ENCODE data around the gene DCAF15.

DCAF15 gene, protein sequence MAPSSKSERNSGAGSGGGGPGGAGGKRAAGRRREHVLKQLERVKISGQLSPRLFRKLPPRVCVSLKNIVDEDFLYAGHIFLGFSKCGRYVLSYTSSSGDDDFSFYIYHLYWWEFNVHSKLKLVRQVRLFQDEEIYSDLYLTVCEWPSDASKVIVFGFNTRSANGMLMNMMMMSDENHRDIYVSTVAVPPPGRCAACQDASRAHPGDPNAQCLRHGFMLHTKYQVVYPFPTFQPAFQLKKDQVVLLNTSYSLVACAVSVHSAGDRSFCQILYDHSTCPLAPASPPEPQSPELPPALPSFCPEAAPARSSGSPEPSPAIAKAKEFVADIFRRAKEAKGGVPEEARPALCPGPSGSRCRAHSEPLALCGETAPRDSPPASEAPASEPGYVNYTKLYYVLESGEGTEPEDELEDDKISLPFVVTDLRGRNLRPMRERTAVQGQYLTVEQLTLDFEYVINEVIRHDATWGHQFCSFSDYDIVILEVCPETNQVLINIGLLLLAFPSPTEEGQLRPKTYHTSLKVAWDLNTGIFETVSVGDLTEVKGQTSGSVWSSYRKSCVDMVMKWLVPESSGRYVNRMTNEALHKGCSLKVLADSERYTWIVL

DNA sequence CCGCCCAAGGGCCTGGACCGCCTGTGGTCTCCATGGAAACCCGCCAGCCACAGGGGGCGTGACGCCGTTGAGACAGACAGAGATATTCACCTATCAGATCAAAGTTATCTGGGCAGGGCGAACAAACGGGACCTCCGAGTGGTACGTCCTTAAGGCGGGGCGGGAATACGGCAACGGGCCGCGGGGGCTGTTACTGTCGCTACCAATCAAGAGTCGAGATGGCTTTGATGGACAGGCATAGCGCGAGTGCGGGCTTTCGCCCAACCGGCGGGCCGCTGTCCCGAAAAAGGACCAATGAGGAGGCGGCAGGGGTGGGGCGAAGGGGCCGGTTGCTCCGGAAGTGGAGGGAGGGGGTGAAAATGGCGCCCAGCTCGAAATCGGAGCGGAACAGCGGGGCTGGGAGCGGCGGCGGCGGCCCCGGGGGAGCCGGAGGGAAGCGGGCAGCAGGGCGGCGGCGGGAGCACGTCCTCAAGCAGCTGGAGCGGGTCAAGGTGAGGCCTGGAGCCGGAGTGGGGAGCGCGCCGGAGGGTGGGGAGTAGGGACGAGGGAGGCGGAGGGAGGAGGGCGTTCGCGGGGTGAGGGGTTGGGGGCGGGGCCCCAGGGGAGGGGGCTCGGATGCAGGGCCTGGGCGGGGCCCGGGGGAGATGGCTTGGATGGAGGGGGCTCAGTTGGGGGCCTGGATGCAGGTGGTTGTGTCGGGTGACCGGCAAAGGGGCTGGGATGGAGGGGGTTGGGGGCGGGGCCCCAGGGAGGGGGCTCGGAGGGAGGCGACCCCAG lies at the start of gene DCAF15:
TSS of gene DCAF15 (plus strand) at position 356 of the 777 bp plus-strand sequence. CDS start at position 360, 4 bp downstream.
- H3K4me3 ChIP-seq (ENCODE audit: low read depth, low read length) = peak within 1 kb of the TSS; percentile 83
- TF ChIP-seq, protein P1, sequence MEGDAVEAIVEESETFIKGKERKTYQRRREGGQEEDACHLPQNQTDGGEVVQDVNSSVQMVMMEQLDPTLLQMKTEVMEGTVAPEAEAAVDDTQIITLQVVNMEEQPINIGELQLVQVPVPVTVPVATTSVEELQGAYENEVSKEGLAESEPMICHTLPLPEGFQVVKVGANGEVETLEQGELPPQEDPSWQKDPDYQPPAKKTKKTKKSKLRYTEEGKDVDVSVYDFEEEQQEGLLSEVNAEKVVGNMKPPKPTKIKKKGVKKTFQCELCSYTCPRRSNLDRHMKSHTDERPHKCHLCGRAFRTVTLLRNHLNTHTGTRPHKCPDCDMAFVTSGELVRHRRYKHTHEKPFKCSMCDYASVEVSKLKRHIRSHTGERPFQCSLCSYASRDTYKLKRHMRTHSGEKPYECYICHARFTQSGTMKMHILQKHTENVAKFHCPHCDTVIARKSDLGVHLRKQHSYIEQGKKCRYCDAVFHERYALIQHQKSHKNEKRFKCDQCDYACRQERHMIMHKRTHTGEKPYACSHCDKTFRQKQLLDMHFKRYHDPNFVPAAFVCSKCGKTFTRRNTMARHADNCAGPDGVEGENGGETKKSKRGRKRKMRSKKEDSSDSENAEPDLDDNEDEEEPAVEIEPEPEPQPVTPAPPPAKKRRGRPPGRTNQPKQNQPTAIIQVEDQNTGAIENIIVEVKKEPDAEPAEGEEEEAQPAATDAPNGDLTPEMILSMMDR (IDR thresholded peaks at IDR 0.05; ENCODE audit: borderline replicate concordance, insufficient read depth, low read depth, low read length) = no peak

DNA sequence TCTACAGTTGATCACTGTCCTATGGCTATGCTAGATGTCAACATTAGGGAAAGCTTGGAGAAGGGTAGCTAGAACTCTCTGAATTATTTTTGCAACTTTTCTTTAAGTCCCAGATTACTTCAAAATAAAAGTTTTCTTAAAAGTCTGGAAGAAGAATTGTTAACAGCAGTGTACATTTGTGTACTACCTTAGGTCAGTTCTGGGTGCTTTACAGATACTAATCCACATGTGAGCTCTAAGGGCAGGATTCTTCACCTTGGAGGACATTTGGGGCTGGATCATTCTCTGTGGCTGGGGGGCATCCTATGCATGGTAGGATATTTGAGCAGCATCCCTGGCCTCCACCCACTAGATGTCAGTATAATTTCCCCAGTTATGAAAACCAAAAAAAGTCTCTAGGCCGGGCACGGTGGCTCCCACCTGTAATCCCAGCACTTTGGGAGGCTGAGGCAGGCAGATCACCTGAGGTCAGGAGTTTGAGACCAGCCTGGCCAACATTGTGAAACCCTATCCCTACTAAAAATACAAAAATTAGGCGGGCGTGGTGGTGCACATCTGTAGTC lies 49.2 kb upstream of the DCAF15 start:
- H3K4me3 ChIP-seq (ENCODE audit: low read depth, low read length) = no peak overlapping the region

DNA sequence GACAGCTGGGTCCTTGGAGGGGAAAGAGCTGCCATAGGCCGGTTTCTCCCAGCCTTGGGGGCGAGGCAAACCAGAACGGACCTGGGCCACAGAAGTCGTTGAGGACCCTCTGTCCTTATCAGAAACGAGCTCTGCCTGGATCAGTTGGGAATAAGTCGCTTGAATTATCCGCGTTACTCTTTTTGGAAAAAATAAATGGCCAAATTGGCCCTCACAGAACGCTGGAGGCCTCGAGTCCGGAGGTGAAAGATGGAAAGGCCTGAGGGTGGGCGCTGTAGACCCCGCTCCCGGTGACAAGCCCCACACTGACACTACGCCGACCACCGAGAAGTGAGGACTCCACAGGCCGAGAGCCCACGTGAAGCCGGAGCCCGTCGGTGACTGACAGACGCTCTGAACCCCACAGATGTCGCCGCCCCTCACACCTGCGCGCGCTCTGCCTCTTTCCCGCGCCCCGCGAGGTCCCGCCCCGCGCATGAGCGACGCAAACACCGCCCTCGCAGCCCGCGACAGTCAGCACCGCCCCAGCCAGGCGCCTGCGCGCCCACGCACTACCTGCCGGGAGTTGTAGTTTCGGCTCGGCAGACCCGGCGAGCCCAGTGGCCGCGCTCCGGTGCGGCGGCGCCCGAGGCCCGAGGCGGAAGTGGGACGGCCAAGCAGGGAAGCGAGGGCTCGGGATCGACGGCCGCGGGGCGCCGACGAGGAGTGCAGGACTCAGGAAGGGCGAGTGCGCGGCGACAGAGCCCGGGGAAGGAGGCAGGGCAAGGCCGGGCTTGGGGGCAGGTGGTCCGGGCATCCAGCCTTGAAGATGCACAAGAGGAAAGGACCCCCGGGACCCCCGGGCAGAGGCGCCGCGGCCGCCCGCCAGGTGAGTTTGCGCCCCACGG lies 46.4 kb upstream of the DCAF15 start, which contains the start of the genes BRME1 and CC2D1A:
TSS of gene BRME1 (minus strand) at position 484 of the 887 bp plus-strand sequence. CDS start 1,225 bp downstream, outside the sequence.
TSS of gene CC2D1A (plus strand) at position 568 of the 887 bp plus-strand sequence. CDS start at position 809, 241 bp downstream.
- TF ChIP-seq, protein P1 (IDR thresholded peaks at IDR 0.05; ENCODE audit: borderline replicate concordance, insufficient read depth, low read depth, low read length) = no peak
- H3K4me3 ChIP-seq (ENCODE audit: low read depth, low read length) = peak within 1 kb of the TSS; percentile 96

More for the DNA sequence above, 49.2 kb upstream of the DCAF15 start:
- TF ChIP-seq, protein P1 (IDR thresholded peaks at IDR 0.05; ENCODE audit: borderline replicate concordance, insufficient read depth, low read depth, low read length) = peak; percentile 27; the same call in 1 of the 2 replicates

DNA sequence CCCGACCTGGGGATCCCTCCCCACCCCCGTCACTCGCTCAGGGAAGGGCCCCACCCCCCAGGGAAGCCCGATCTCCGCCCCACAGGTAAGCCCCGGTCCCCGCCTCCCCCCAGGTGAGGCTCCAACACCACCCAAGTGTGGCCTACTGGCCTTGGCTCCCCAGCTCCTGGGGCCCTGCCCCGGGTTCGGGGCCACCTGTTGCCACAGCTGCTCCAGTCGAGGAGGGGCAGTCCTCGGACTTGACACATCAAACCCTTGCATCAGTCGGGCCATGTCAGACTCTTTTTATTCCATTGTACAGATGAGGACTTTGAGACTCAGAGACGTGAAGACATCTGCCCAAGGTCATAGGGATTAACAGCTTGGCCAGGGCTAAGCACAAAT lies 45.8 kb upstream of the DCAF15 start:
- TF ChIP-seq, protein P1 (IDR thresholded peaks at IDR 0.05; ENCODE audit: borderline replicate concordance, insufficient read depth, low read depth, low read length) = no peak
- H3K4me3 ChIP-seq (ENCODE audit: low read depth, low read length) = peak overlapping the region; percentile 96

DNA sequence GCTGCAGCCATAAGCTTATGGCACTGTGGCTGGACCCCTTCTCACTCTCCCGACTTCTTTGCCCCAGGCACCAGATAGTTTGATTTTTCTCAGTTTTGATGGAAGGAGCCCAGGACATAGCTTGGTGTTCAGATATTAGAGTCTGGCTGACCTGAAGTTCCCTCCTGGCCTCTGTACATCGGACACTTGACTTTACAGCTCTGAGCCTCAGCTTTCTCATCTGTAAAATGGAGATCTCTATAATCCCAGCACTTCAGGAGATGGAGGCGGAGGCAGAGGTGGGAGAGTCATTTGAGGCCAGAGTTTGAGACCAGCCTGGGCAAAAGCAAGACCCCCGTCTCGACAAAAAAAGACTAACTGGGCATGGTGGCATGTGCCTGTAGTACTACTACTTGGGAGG lies 45.4 kb upstream of the DCAF15 start:
- peak overlapping the region; percentile 96 for H3K4me3 ChIP-seq (ENCODE audit: low read depth, low read length)
- TF ChIP-seq, protein P1 (IDR thresholded peaks at IDR 0.05; ENCODE audit: borderline replicate concordance, insufficient read depth, low read depth, low read length) = no peak

DNA sequence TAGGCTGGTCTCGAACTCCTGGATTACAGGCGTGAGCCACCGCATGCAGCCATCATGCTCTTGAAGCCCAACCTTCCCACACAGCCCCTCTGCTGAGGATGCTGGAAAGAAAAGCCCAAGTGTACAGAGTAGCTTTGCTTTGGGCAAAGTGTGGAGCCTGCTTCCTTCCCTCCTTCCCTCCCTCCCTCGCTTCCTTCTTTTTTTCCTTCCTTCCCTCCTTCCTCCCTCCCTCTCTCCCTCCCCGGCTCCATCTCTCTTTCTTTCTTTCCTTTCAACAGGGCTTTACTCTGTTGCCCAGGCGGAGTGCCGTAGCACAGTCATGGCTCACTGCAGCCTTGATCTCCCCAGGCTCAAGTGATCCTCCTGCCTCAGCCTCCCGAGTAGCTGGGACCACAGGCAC lies 43.6 kb upstream of the DCAF15 start:
- H3K4me3 ChIP-seq (ENCODE audit: low read depth, low read length) = no peak overlapping the region
- TF ChIP-seq, protein P1 (IDR thresholded peaks at IDR 0.05; ENCODE audit: borderline replicate concordance, insufficient read depth, low read depth, low read length) = no peak

Data from GM12875 (cell line).